Tibial nerve (tissue), 3 donors: ENCODE results near the gene CCNY.

Experiments used
- POLR2A ChIP-seq, 2 donors: fragments of 450-650 bp; IDR thresholded peaks; one replicate each; pipeline ENCODE4 v1.6.1; 2017; ENCODE audit warnings: antibody characterized with exemption in 2 of 2, mild to moderate bottlenecking in 2 of 2, moderate library complexity in 2 of 2
- TF ChIP-seq, protein P1 (sequence below), 5 experiments: fragments of 200-600 bp in 3 of 5; fragments of 450-650 bp in 2 of 5; sonication (generic) in 3 of 5; IDR thresholded peaks; one replicate each; pipeline ENCODE4 v1.5.1; 2016 to 2019; ENCODE audit warnings: antibody characterized with exemption in 5 of 5, mild to moderate bottlenecking in 3 of 5, moderate library complexity in 2 of 5

- TF ChIP-seq POLR2A (IDR thresholded peaks at IDR 0.05), result no peak
- TF ChIP-seq, protein P1, sequence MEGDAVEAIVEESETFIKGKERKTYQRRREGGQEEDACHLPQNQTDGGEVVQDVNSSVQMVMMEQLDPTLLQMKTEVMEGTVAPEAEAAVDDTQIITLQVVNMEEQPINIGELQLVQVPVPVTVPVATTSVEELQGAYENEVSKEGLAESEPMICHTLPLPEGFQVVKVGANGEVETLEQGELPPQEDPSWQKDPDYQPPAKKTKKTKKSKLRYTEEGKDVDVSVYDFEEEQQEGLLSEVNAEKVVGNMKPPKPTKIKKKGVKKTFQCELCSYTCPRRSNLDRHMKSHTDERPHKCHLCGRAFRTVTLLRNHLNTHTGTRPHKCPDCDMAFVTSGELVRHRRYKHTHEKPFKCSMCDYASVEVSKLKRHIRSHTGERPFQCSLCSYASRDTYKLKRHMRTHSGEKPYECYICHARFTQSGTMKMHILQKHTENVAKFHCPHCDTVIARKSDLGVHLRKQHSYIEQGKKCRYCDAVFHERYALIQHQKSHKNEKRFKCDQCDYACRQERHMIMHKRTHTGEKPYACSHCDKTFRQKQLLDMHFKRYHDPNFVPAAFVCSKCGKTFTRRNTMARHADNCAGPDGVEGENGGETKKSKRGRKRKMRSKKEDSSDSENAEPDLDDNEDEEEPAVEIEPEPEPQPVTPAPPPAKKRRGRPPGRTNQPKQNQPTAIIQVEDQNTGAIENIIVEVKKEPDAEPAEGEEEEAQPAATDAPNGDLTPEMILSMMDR (IDR thresholded peaks at IDR 0.05), result no peak
Observed at GRCh38 chr10:35579116-35579515, 242.8 kb downstream of the CCNY start.
